KMS-11 (cell line): ENCODE measurements around the gene CTCF.
"Not testable (repeated sequence)": the region's sequence is repeated elsewhere in the genome, so short reads cannot be mapped to it uniquely, and the experiment has no call there.

Experiments
- H2AFZ ChIP-seq: fragments of 200-600 bp; sonication (generic); 2 replicates; pipeline ENCODE4 v1.6.1; 2016; ENCODE audit warnings: antibody characterized with exemption, mixed run types, low read depth
- H3K27ac ChIP-seq: fragments of 200-600 bp; sonication (generic); 2 replicates; pipeline ENCODE4 v1.6.1; 2016; ENCODE audit warnings: mild to moderate bottlenecking, mixed run types
- H3K27me3 ChIP-seq: fragments of 200-600 bp; sonication (generic); 2 replicates; pipeline ENCODE4 v1.6.1; 2017; ENCODE audit warnings: mild to moderate bottlenecking, low read depth, mixed run types, moderate library complexity; ENCODE audit not compliant: insufficient read depth
- H3K36me3 ChIP-seq: fragments of 200-600 bp; sonication (generic); 2 replicates; pipeline ENCODE4 v1.6.1; 2017; ENCODE audit warnings: mild to moderate bottlenecking, mixed run types; ENCODE audit not compliant: insufficient read depth
- H3K4me1 ChIP-seq: fragments of 200-600 bp; sonication (generic); 2 replicates; pipeline ENCODE4 v1.6.1; 2016; ENCODE audit warnings: mild to moderate bottlenecking, low read depth, mixed run types; ENCODE audit not compliant: poor library complexity, severe bottlenecking
- H3K4me2 ChIP-seq: fragments of 200-600 bp; sonication (generic); 2 replicates; pipeline ENCODE4 v1.7.0; 2016; ENCODE audit warnings: mild to moderate bottlenecking, mixed run types
- H3K4me3 ChIP-seq: fragments of 200-600 bp; sonication (generic); IDR thresholded peaks from 2 replicates; pipeline ENCODE4 v1.6.1; 2017; ENCODE audit warnings: low read depth, low read length, mixed read lengths; ENCODE audit not compliant: insufficient read depth
- H3K79me2 ChIP-seq: fragments of 200-600 bp; sonication (generic); 2 replicates; pipeline ENCODE4 v1.6.1; 2016; ENCODE audit warnings: low read depth, mixed run types; ENCODE audit not compliant: insufficient read depth
- H3K9ac ChIP-seq: fragments of 200-600 bp; sonication (generic); 2 replicates; pipeline ENCODE4 v1.6.1; 2016; ENCODE audit warnings: mild to moderate bottlenecking, mixed run types
- H4K20me1 ChIP-seq: fragments of 200-600 bp; sonication (generic); 2 replicates; pipeline ENCODE4 v1.6.1; 2016; ENCODE audit warnings: mild to moderate bottlenecking, mixed run types; ENCODE audit not compliant: insufficient read depth
- TF ChIP-seq, protein P1 (sequence below): fragments of 200-600 bp; sonication (generic); conservative IDR thresholded peaks from 2 replicates; pipeline ENCODE4 v1.6.1; 2017; ENCODE audit warnings: low read depth, mild to moderate bottlenecking, antibody characterized with exemption, low read length, moderate library complexity, mixed read lengths

CTCF gene

DNA sequence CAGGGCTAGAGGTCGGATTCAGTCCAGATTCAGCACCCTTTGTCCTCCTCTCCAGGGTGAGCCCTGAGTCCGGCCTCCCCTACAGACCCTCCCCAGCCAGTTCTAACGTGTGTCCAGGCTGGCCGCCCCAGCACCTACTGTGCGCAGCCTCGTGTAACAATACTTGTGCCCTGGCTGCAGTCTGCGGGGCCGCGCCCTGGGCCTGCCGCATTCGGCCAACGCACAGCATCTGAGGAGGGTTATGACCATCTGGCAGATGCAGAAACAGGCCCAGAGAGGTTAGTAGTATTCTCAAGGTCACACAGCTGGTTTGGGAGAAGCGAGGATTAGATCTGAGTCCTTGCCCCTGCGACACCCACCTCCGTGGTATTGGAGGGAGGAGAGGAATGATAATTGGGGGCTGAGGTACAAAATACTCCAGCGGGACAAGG lies 32.7 kb upstream of the CTCF start:
- TF ChIP-seq, protein P1, sequence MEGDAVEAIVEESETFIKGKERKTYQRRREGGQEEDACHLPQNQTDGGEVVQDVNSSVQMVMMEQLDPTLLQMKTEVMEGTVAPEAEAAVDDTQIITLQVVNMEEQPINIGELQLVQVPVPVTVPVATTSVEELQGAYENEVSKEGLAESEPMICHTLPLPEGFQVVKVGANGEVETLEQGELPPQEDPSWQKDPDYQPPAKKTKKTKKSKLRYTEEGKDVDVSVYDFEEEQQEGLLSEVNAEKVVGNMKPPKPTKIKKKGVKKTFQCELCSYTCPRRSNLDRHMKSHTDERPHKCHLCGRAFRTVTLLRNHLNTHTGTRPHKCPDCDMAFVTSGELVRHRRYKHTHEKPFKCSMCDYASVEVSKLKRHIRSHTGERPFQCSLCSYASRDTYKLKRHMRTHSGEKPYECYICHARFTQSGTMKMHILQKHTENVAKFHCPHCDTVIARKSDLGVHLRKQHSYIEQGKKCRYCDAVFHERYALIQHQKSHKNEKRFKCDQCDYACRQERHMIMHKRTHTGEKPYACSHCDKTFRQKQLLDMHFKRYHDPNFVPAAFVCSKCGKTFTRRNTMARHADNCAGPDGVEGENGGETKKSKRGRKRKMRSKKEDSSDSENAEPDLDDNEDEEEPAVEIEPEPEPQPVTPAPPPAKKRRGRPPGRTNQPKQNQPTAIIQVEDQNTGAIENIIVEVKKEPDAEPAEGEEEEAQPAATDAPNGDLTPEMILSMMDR: no peak
- Histone ChIP-seq H3K27ac (no peak overlapping the region), H3K36me3 (no peaks in the 10 kb centered on the region), H3K4me1 (peaks cover 18% of the 10 kb centered on the region), H3K4me3 (no peak overlapping the region), H3K4me2 (peak overlapping the region; percentile 97), H3K79me2 (no peaks in the 10 kb centered on the region), H3K27me3 (no peaks in the 10 kb centered on the region), H3K9ac (peak overlapping the region; percentile 52; the same call in 1 of the 2 replicates), H4K20me1 (no peaks in the 10 kb centered on the region), H2AFZ (peak overlapping the region; percentile 85)

DNA sequence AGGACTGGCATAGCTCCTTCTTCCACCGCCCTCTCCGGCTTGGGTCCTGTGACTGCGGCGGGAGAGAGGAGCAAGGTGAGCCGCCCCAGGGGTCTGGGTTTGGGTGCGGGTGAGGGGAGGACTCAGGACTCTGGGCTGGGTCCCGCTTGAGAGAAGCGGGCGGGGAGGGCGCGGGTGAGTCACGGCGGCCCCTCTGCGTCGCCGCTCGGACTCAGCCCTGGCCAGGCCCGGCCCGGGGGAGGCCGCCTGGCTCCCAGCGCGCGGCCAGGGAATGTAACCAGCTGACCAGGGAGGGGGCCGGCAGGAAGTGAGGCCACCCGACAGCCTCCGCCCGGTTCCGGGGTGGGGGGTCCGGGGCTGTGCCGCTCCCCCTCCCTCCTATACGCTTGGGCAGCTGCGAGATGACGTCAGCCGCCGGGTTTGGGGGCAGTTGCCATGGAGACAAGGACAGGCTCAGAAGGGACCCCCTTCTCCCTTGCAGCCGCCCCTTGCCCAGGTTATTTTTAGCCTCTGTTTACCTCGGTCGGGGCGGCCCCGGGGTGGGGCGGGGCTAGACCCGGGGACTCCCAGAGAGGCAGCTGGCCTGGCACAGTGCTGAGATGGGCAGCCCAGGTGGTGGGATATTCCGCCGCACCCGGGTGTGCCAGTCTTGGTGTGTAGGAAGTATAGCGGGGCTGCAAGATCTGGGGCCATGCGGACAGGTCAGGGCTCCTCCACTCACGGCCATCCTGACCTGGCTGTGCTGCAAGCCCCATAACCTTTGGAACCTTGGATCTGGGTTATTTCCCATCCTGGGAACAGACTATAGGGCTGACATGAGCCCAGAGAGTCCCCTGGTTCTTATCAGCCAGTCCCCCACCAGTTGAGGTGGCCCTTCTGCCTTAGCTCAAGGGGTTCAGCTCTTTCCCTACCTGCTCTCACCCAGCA lies 32.0 kb upstream of the CTCF start:
- no peaks in the 10 kb centered on the region for H4K20me1 ChIP-seq
- H2AFZ ChIP-seq: peak overlapping the region; percentile 85; the same call in 1 of the 2 replicates
- no peaks in the 10 kb centered on the region for H3K79me2 ChIP-seq
- no peaks in the 10 kb centered on the region for H3K36me3 ChIP-seq
- peak overlapping the region; percentile 52; the same call in 1 of the 2 replicates for H3K9ac ChIP-seq
- no peaks in the 10 kb centered on the region for H3K27me3 ChIP-seq
- H3K4me1 ChIP-seq: peaks cover 18% of the 10 kb centered on the region
- peak overlapping the region; percentile 97 for H3K4me2 ChIP-seq
- TF ChIP-seq, protein P1: no peak
- H3K27ac ChIP-seq: no peak overlapping the region
- no peak overlapping the region for H3K4me3 ChIP-seq

DNA sequence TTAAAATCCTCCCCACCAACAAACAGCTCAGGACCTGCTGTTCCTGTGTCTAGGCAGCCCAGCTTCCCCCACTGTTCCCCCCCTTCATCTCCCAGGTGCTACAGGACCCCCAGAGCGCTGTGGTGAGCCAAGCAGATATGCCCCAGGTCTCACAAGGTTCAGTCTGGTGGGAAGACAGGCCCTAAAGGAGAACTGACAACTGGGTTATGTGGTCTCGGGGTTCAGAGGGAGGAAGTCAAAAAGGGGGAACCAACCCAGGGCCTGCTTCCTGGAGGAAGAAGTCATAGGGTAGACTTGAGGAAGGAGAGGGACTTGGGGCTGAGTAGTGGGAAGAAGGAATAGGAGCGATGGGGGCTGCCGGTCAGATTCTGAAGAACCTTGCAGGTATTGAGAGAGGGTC lies 31.1 kb upstream of the CTCF start:
- peaks cover 18% of the 10 kb centered on the region for H3K4me1 ChIP-seq
- H3K4me2 ChIP-seq: peak overlapping the region; percentile 97; the same call in 1 of the 2 replicates
- no peak overlapping the region for H3K9ac ChIP-seq
- no peaks in the 10 kb centered on the region for H3K79me2 ChIP-seq
- H4K20me1 ChIP-seq: no peaks in the 10 kb centered on the region
- no peak overlapping the region for H3K4me3 ChIP-seq
- TF ChIP-seq, protein P1: no peak
- no peaks in the 10 kb centered on the region for H3K27me3 ChIP-seq
- no peak overlapping the region for H3K27ac ChIP-seq
- no peak overlapping the region for H2AFZ ChIP-seq
- no peaks in the 10 kb centered on the region for H3K36me3 ChIP-seq

DNA sequence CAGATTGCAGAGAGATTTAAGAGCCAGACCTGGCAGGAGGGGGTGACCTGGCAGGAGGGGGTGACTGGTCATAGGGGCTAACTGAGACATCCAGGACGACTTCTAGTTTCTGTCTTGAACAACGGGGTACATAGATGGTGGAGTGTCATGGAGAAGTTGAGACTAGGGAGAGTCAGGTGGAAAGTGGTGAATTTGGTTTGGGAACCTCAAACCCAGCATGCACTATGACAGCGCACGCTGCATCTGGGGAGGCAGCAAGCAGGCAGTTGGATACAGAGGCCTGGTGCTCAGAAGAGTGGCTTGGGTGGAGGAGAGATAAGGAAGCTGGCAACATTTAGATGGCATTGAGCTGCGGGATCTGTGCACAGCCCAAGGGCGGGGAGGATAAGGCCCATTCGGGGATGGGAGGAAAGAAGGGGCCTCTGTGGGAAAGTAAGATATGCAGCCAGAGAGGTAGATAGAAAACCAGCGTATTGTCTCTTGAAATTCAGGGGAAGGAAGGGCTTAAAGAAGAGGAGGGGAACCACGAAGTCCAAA lies 29.2 kb upstream of the CTCF start:
- Histone ChIP-seq H2AFZ (no peak overlapping the region), H3K4me3 (no peak overlapping the region), H3K27ac (no peak overlapping the region), H3K4me1 (peaks cover 18% of the 10 kb centered on the region), H4K20me1 (no peaks in the 10 kb centered on the region), H3K36me3 (no peaks in the 10 kb centered on the region), H3K79me2 (no peaks in the 10 kb centered on the region), H3K27me3 (no peaks in the 10 kb centered on the region), H3K4me2 (no peak overlapping the region), H3K9ac (no peak overlapping the region)
- TF ChIP-seq, protein P1: no peak

DNA sequence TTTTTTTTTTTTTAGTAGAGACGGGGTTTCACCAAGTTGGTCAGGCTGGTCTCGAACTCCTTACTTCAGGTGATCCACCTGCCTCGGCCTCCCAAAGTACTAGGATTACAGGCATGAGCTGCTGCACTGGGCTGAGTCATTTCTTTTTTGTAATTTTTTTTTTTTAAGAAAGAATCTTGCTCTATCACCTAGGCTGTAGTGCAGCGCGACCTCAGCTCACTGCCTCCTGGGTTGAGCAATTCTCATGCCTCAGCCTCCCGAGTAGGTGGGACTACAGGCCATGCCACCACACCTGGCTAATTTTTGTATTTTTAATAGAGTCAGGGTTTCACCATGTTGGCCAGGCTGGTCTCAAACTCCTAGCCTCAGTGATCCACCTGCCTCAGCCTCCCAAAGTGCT lies 28.3 kb upstream of the CTCF start:
- H3K27ac ChIP-seq, H3K79me2 ChIP-seq, H3K27me3 ChIP-seq, H3K4me2 ChIP-seq, H3K9ac ChIP-seq, H3K4me3 ChIP-seq, H4K20me1 ChIP-seq, H2AFZ ChIP-seq, H3K36me3 ChIP-seq: not testable (repeated sequence)
- H3K4me1 ChIP-seq: peaks cover 18% of the 10 kb centered on the region
